Tibial artery (tissue), 4 donors: ENCODE data around the gene CCDC91.

Experiments
- DNase-seq, 2 donors: peaks; one replicate each; pipeline ENCODE4 v3.0.0-alpha.2; 2019
- H3K27ac ChIP-seq, 2 donors: fragments of 200-600 bp; sonication (generic) in 1 of 2; 1 replicate in 1 of 2; 2 replicates in 1 of 2; pipeline ENCODE4 v1.5.1; 2018 to 2019; ENCODE audit warnings: mild to moderate bottlenecking in 1 of 2
- H3K27me3 ChIP-seq, 2 donors: fragments of 200-600 bp; sonication (generic) in 1 of 2; one replicate each; pipeline versions ENCODE4 v1.5.1 to v1.6.0; 2016 to 2019
- H3K36me3 ChIP-seq, 3 donors: fragments of 200-600 bp; sonication (generic) in 2 of 3; one replicate each; pipeline ENCODE4 v1.5.1; 2016 to 2019; ENCODE audit warnings: mild to moderate bottlenecking in 2 of 3
- H3K4me1 ChIP-seq, 4 donors: fragments of 200-600 bp; sonication (generic) in 2 of 4; 1 replicate in 3 of 4; 2 replicates in 1 of 4; pipeline ENCODE4 v1.5.1; 2016 to 2019
- H3K4me3 ChIP-seq, 2 donors: fragments of 200-600 bp; sonication (generic) in 1 of 2; 1 replicate in 1 of 2; 2 replicates in 1 of 2; pipeline ENCODE4 v1.5.1; 2018 to 2019; ENCODE audit warnings: mild to moderate bottlenecking in 2 of 2
- H3K9me3 ChIP-seq, 3 donors: fragments of 200-600 bp; sonication (generic) in 1 of 3; one replicate each; pipeline ENCODE4 v1.5.1; 2016 to 2019
- intact Hi-C: fragments of 100-400 bp; cut with DNase I; formaldehyde crosslinking; loops from one replicate; pipeline ENCODE4 v1.15.0; 2023; ENCODE audit warnings: low total_unique reads
- TF ChIP-seq, protein P1 (sequence below), 2 experiments: fragments of 200-600 bp in 1 of 2; fragments of 450-650 bp in 1 of 2; IDR thresholded peaks; one replicate each; pipeline ENCODE4 v1.5.1; 2017 to 2019; ENCODE audit warnings: antibody characterized with exemption in 2 of 2, mild to moderate bottlenecking in 1 of 2, moderate library complexity in 1 of 2

The CCDC91 gene

DNA sequence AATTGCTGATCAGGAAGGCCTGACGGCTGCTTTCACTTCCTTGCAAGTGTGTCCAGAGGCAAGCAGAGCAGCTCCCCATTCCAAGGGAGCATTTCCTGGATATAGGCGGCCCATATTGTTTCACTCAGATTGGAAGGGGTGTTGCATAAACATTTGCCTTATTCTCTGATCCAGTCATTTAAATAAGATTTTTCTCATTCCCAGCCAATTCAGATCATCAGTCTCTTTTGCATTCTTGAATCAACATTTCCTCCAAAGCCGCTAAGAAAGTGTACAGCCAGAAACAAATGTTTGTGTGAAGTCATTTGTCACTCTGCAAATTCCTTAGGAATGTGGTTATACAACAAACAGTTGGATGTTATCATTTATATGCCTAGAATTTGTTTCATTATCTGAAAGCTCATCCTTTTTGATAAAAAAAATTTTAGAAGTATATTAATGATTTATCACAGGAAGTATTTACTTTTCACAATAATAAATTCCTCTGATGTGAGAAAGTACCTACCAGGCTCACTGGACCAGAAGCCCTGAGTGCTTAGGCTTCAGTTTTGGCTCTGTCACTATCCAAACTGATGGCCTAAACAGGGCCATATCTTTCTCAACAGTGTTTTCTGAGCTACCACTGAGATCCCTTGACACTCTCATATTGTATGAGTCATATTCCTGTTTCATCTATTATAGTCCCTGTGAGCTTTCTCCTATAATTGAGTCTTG, 379.6 kb downstream of the CCDC91 start:
- no peaks in the 10 kb centered on the region for H3K9me3 ChIP-seq
- no peaks in the 10 kb centered on the region for H3K27me3 ChIP-seq
- H3K27ac ChIP-seq = no peak overlapping the region
- no peak overlapping the region for H3K4me3 ChIP-seq
- H3K36me3 ChIP-seq = no peaks in the 10 kb centered on the region
- TF ChIP-seq, protein P1, sequence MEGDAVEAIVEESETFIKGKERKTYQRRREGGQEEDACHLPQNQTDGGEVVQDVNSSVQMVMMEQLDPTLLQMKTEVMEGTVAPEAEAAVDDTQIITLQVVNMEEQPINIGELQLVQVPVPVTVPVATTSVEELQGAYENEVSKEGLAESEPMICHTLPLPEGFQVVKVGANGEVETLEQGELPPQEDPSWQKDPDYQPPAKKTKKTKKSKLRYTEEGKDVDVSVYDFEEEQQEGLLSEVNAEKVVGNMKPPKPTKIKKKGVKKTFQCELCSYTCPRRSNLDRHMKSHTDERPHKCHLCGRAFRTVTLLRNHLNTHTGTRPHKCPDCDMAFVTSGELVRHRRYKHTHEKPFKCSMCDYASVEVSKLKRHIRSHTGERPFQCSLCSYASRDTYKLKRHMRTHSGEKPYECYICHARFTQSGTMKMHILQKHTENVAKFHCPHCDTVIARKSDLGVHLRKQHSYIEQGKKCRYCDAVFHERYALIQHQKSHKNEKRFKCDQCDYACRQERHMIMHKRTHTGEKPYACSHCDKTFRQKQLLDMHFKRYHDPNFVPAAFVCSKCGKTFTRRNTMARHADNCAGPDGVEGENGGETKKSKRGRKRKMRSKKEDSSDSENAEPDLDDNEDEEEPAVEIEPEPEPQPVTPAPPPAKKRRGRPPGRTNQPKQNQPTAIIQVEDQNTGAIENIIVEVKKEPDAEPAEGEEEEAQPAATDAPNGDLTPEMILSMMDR (IDR thresholded peaks at IDR 0.05) = no peak
- intact Hi-C loops = no loop called here
- no peaks in the 10 kb centered on the region for H3K4me1 ChIP-seq
- DNase-seq = no peak

DNA sequence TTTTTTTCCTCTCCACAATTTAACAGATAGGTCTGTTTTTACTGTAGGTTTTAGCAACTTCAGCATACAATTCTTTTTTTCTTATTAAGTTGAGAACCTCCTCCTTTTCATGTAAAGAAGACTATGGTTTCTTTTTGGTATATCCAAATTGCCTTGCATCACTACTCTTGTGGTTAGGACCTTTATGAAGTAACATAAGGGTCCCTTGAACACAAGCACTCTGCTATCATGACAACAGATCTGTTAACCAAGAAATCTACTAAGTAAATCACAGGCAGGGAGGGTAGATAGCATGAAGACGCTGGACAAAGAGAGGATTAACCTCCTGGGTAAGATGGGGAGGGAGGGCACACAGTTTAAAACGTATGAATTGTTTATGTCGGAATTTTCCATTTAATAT, 380.6 kb downstream of the CCDC91 start:
- no peak for DNase-seq
- intact Hi-C loops = no loop called here
- Histone ChIP-seq H3K27ac (no peak overlapping the region), H3K4me1 (no peaks in the 10 kb centered on the region), H3K9me3 (no peaks in the 10 kb centered on the region), H3K27me3 (no peaks in the 10 kb centered on the region), H3K36me3 (no peaks in the 10 kb centered on the region), H3K4me3 (no peak overlapping the region)
- TF ChIP-seq, protein P1 (IDR thresholded peaks at IDR 0.05) = no peak

DNA sequence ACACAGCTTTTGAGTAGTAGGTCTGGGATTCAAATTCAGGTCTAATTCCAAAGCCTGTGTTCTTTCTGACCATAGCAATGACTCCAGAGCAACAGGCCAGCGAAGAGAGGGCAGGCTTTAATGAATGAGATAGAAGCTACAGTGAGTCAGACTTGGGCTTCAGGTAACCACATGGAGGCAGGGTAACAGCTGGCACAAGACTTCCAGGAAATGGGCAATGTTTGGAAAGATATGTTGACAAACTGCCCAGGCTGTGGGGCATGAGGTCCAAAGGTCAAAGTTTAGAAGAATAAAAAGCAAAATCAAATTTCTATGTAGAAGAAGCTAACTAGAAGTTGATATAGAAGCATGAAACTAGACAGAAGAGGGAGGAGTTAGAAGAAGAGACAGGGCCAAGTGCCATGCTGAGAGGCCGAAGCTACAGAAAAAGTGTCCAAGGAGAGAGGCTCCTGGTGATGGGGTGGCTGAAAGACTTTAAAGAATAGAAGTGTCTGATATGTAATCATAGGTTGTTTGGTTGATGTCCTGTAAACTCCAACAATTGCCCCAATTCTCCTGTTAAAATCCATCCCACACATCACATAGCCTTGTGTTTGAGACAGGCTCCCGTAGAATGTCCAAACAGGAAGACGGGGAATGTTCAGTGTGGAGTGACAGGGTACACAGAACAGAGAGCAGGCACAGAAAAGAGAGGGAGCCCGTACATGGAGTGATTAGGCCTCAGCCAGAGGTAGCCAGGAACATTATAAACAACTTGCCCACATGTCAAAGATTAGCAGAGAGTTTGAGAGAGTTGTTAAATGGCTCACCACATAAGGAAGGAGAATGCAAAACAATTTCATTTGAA, 384.7 kb downstream of the CCDC91 start:
- Histone ChIP-seq H3K4me3 (no peak overlapping the region), H3K36me3 (no peaks in the 10 kb centered on the region), H3K27ac (no peak overlapping the region), H3K9me3 (no peaks in the 10 kb centered on the region), H3K4me1 (no peaks in the 10 kb centered on the region), H3K27me3 (no peaks in the 10 kb centered on the region)
- no peak for DNase-seq
- intact Hi-C loops = no loop called here
- TF ChIP-seq, protein P1 (IDR thresholded peaks at IDR 0.05) = no peak

DNA sequence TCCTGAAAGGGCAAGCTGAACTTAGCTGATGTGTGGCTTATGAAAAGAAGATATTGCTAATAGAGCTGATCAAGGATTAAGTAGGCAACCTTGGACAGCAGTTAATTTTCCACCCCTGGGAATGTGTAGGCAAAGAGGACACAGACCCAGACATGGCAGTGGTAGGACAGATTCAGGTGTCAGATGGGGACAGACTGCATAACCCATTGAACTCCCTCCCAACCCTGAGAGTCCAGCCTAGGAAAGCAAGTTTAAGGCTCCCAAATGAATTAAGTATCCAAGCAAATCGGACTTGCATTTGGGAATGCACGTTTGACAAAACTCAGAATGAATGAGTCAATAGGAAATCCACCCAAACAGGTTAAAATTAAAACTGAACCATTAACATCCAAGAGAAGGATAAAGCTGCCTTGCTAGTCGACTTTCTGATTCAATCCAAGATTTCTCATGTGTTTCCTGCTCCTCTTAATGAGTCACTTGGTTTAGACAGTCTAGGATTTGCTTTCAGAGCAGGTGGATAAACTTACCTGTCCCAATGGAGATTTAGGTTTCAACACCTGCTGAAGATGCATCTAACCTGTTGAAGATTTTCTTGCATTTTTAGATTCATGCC, 385.4 kb downstream of the CCDC91 start:
- Histone ChIP-seq H3K4me1 (no peaks in the 10 kb centered on the region), H3K4me3 (no peak overlapping the region), H3K27ac (no peak overlapping the region), H3K9me3 (no peaks in the 10 kb centered on the region), H3K36me3 (no peaks in the 10 kb centered on the region), H3K27me3 (no peaks in the 10 kb centered on the region)
- intact Hi-C loops = no loop called here
- TF ChIP-seq, protein P1 (IDR thresholded peaks at IDR 0.05) = no peak
- DNase-seq = no peak

DNA sequence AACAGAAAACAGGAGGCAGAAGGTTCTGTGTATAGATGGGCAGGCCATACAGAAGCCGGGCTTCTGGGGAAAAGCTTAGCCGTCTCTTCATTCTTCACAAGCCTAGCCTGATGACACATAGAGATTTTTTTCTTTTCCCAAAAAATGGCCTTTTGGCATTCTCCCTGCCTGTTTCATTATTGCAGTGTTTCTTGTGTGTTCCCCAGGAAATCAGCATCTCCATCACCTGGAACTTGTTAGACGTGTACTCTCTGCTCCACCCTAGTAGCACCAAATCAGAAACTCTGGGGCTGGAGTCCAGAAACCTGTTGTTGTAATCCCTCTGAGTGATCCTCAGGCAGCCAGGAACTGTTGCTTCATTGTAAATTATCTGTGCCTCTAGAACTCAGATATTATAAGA, 388.1 kb downstream of the CCDC91 start:
- no peaks in the 10 kb centered on the region for H3K4me1 ChIP-seq
- no peak overlapping the region for H3K4me3 ChIP-seq
- H3K9me3 ChIP-seq = no peaks in the 10 kb centered on the region
- H3K27ac ChIP-seq = no peak overlapping the region
- H3K36me3 ChIP-seq = no peaks in the 10 kb centered on the region
- TF ChIP-seq, protein P1 (IDR thresholded peaks at IDR 0.05) = no peak
- no peaks in the 10 kb centered on the region for H3K27me3 ChIP-seq
- intact Hi-C loops = no loop called here
- peak in 1 of 2 donors; percentile 31 for DNase-seq
